ENCODE measurements around the gene CDK5RAP3. TPM values are rescaled to one million over a fixed set of nuclear protein-coding genes. Genes with fewer than 3 reads are reported as not detected.
"Not testable (repeated sequence)": the region's sequence is repeated elsewhere in the genome, so short reads cannot be mapped to it uniquely, and the experiment has no call there.

The CDK5RAP3 gene
- total and polyA plus RNA-seq, 2 donors = 125 to 684 TPM

DNA sequence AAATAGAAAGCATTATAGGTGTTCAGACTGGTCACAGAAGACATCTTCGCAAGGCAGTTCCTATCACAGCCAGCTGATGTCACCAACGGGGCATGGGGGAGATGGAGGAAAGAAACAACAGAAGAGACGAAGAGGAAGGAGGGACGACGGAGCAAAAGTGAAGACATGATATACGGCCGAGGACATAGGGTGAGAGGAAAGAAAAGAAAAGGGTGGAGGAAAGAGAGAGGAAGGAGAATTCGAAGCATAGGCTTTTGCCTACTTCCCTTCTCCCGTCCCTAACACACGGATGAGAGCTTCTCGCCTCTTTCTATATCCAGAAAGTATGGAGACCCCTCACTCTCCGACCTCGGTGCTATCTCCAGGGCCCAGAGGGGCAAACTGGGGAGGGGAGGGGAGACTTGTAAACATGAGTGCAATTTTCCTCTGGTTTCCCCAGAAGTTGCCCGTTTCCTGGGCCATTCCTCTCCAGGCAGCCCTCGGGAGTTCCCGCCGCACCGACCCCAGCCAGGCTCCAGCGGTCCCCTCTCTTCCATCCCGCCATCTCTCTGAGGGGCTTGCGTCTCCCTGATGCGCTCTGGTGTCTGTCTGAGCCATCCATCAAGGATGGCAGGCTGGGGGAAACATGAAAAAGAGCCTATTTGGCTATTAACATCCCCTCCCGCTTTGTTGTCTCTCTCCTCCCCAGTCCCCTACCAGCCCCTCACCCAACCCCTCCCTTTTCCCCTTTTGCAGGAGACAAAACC, 40.7 kb downstream of the CDK5RAP3 start:
- Histone ChIP-seq H3K4me3 (ENCODE audit: low read length in 2 of 2) (peak overlapping the region; percentile 55 to 60), H3K27ac (ENCODE audit: low read depth in 1 of 2, low read length in 1 of 2) (peak overlapping the region in 1 of 2 donors; percentile 61), H3K4me1 (ENCODE audit: control insufficient read depth in 2 of 2, insufficient read depth in 2 of 2, low read length in 2 of 2) (peaks cover 10 to 27% of the 10 kb centered on the region in 2 donors), H3K36me3 (ENCODE audit: control insufficient read depth in 2 of 2, insufficient read depth in 2 of 2, low read length in 1 of 2) (no peaks in the 10 kb centered on the region), H3K9me3 (ENCODE audit: control insufficient read depth in 2 of 2, insufficient read depth in 1 of 2, low read length in 1 of 2) (no peaks in the 10 kb centered on the region), H3K27me3 (ENCODE audit: control insufficient read depth in 2 of 2, insufficient read depth in 1 of 2, low read length in 1 of 2) (peaks cover 0 to 24% of the 10 kb centered on the region in 2 donors)
- DNase-seq (ENCODE audit: low read depth in 6 of 9, low spot score in 9 of 9) = peak in 8 of 9 donors; percentile 33 to 85 (median 60)
- 2% methylated on average over 23 of the region's 23 CpGs for WGBS

GRCh38 chr17:48012151-48012520, 41.2 kb downstream of the CDK5RAP3 start:
- under 1% methylated on average over 34 of the region's 34 CpGs for WGBS
- DNase-seq (ENCODE audit: low read depth in 6 of 9, low spot score in 9 of 9) = peak; percentile 37 to 88 (median 73)
- Histone ChIP-seq H3K4me3 (ENCODE audit: low read length in 2 of 2) (peak overlapping the region; percentile 55 to 60), H3K36me3 (ENCODE audit: control insufficient read depth in 2 of 2, insufficient read depth in 2 of 2, low read length in 1 of 2) (no peaks in the 10 kb centered on the region), H3K4me1 (ENCODE audit: control insufficient read depth in 2 of 2, insufficient read depth in 2 of 2, low read length in 2 of 2) (peaks cover 10 to 27% of the 10 kb centered on the region in 2 donors), H3K27me3 (ENCODE audit: control insufficient read depth in 2 of 2, insufficient read depth in 1 of 2, low read length in 1 of 2) (peaks cover 0 to 24% of the 10 kb centered on the region in 2 donors), H3K9me3 (ENCODE audit: control insufficient read depth in 2 of 2, insufficient read depth in 1 of 2, low read length in 1 of 2) (no peaks in the 10 kb centered on the region), H3K27ac (ENCODE audit: low read depth in 1 of 2, low read length in 1 of 2) (peak overlapping the region in 1 of 2 donors; percentile 61)

GRCh38 chr17:48012654-48013053, 41.7 kb downstream of the CDK5RAP3 start:
- no peaks in the 10 kb centered on the region for H3K9me3 ChIP-seq (ENCODE audit: control insufficient read depth in 2 of 2, insufficient read depth in 1 of 2, low read length in 1 of 2)
- H3K4me3 ChIP-seq (ENCODE audit: low read length in 2 of 2) = peak overlapping the region in 1 of 2 donors; percentile 55
- no peak overlapping the region for H3K27ac ChIP-seq (ENCODE audit: low read depth in 1 of 2, low read length in 1 of 2)
- WGBS = 55% methylated on average over 5 of the region's 5 CpGs
- peaks cover 0 to 24% of the 10 kb centered on the region in 2 donors for H3K27me3 ChIP-seq (ENCODE audit: control insufficient read depth in 2 of 2, insufficient read depth in 1 of 2, low read length in 1 of 2)
- peaks cover 10 to 28% of the 10 kb centered on the region in 2 donors for H3K4me1 ChIP-seq (ENCODE audit: control insufficient read depth in 2 of 2, insufficient read depth in 2 of 2, low read length in 2 of 2)
- DNase-seq (ENCODE audit: low read depth in 6 of 9, low spot score in 9 of 9) = no peak
- no peaks in the 10 kb centered on the region for H3K36me3 ChIP-seq (ENCODE audit: control insufficient read depth in 2 of 2, insufficient read depth in 2 of 2, low read length in 1 of 2)

DNA sequence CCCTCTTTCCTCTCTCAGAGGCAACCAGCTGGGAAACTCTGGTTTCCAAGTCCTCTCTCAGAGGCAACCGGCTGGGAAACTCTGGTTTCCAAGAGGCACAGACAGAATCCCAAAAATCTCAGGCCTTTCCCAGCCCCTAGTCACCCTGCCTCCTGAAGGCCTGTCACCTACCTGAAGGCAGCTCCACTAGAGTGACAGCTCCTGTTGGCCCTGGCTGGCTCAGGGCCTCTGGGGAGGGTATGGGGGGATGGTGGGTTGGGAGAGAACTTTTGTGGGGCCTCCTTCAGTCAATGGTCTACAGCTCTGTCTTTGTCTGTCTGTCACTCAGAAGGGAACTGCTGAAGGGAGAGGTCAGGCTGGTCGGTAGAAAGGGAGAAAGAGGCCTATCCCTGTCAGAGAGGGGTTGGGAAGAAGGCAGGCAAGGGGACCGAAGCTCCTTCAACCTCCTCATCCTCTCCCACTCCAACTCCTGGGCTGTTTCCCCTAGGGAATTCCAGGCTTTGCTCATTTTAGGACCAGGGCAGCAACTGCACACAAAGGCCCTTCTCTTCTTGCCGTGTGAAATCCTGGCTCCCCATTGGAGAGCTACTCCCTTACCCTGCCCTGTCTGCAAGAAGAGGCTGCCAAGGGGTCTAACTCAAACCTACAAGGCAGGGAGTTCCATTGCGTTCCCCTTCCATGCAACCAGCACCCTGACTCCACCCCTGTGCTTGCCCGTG, 43.1 kb downstream of the CDK5RAP3 start:
- Histone ChIP-seq H3K27ac (ENCODE audit: low read depth in 1 of 2, low read length in 1 of 2) (no peak overlapping the region), H3K36me3 (ENCODE audit: control insufficient read depth in 2 of 2, insufficient read depth in 2 of 2, low read length in 1 of 2) (no peaks in the 10 kb centered on the region), H3K27me3 (ENCODE audit: control insufficient read depth in 2 of 2, insufficient read depth in 1 of 2, low read length in 1 of 2) (peaks cover 0 to 26% of the 10 kb centered on the region in 2 donors), H3K4me3 (ENCODE audit: low read length in 2 of 2) (no peak overlapping the region), H3K4me1 (ENCODE audit: control insufficient read depth in 2 of 2, insufficient read depth in 2 of 2, low read length in 2 of 2) (peaks cover 10 to 33% of the 10 kb centered on the region in 2 donors), H3K9me3 (ENCODE audit: control insufficient read depth in 2 of 2, insufficient read depth in 1 of 2, low read length in 1 of 2) (no peaks in the 10 kb centered on the region)
- WGBS = 95% methylated on average over 6 of the region's 6 CpGs
- DNase-seq (ENCODE audit: low read depth in 6 of 9, low spot score in 9 of 9) = no peak

- DNase-seq (ENCODE audit: low read depth in 6 of 9, low spot score in 9 of 9) = no peak
- Histone ChIP-seq H3K9me3 (ENCODE audit: control insufficient read depth in 2 of 2, insufficient read depth in 1 of 2, low read length in 1 of 2) (no peaks in the 10 kb centered on the region), H3K36me3 (ENCODE audit: control insufficient read depth in 2 of 2, insufficient read depth in 2 of 2, low read length in 1 of 2) (no peaks in the 10 kb centered on the region), H3K27me3 (ENCODE audit: control insufficient read depth in 2 of 2, insufficient read depth in 1 of 2, low read length in 1 of 2) (peaks cover 0 to 31% of the 10 kb centered on the region in 2 donors), H3K4me3 (ENCODE audit: low read length in 2 of 2) (no peak overlapping the region), H3K27ac (ENCODE audit: low read depth in 1 of 2, low read length in 1 of 2) (no peak overlapping the region), H3K4me1 (ENCODE audit: control insufficient read depth in 2 of 2, insufficient read depth in 2 of 2, low read length in 2 of 2) (peaks cover 10 to 33% of the 10 kb centered on the region in 2 donors)
- WGBS = 85% methylated on average over 8 of the region's 8 CpGs
These were observed 43.7 kb downstream of the CDK5RAP3 start for GRCh38 chr17:48014595-48015111.

GRCh38 chr17:48016112-48016511, 45.2 kb downstream of the CDK5RAP3 start:
- over 99% methylated on average over 2 of the region's 2 CpGs for WGBS
- H3K36me3 ChIP-seq (ENCODE audit: control insufficient read depth in 2 of 2, insufficient read depth in 2 of 2, low read length in 1 of 2) = no peaks in the 10 kb centered on the region
- H3K4me3 ChIP-seq (ENCODE audit: low read length in 2 of 2) = no peak overlapping the region
- peaks cover 10 to 31% of the 10 kb centered on the region in 2 donors for H3K4me1 ChIP-seq (ENCODE audit: control insufficient read depth in 2 of 2, insufficient read depth in 2 of 2, low read length in 2 of 2)
- peaks cover 0 to 42% of the 10 kb centered on the region in 2 donors for H3K27me3 ChIP-seq (ENCODE audit: control insufficient read depth in 2 of 2, insufficient read depth in 1 of 2, low read length in 1 of 2)
- H3K27ac ChIP-seq (ENCODE audit: low read depth in 1 of 2, low read length in 1 of 2) = no peak overlapping the region
- no peak for DNase-seq (ENCODE audit: low read depth in 6 of 9, low spot score in 9 of 9)
- H3K9me3 ChIP-seq (ENCODE audit: control insufficient read depth in 2 of 2, insufficient read depth in 1 of 2, low read length in 1 of 2) = no peaks in the 10 kb centered on the region

DNA sequence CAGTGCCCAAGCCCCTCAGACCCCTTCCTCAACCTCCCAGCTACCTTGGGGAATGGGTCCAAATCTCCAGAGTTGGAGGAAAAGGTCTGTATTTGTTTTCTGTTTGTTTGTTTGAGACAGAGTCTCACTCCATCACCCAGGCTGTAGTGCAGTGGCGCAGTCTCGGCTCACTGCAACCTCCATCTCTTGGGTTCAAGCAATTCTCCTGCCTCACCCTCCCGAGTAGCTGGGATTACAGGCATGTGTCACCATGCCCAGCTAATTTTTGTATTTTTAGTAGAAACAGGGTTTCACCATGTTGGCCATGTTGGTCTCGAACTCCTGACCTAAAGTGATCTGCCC, 46.9 kb downstream of the CDK5RAP3 start:
- not testable (repeated sequence) for DNase-seq (ENCODE audit: low read depth in 6 of 9, low spot score in 9 of 9); H3K27ac ChIP-seq (ENCODE audit: low read depth in 1 of 2, low read length in 1 of 2); H3K9me3 ChIP-seq (ENCODE audit: control insufficient read depth in 2 of 2, insufficient read depth in 1 of 2, low read length in 1 of 2); H3K4me3 ChIP-seq (ENCODE audit: low read length in 2 of 2); H3K36me3 ChIP-seq (ENCODE audit: control insufficient read depth in 2 of 2, insufficient read depth in 2 of 2, low read length in 1 of 2)
- Histone ChIP-seq H3K27me3 (ENCODE audit: control insufficient read depth in 2 of 2, insufficient read depth in 1 of 2, low read length in 1 of 2) (peaks cover 2 to 49% of the 10 kb centered on the region in 2 donors), H3K4me1 (ENCODE audit: control insufficient read depth in 2 of 2, insufficient read depth in 2 of 2, low read length in 2 of 2) (peaks cover 0 to 16% of the 10 kb centered on the region in 2 donors)
- 90% methylated on average over 4 of the region's 4 CpGs for WGBS

- H3K4me1 ChIP-seq (ENCODE audit: control insufficient read depth in 2 of 2, insufficient read depth in 2 of 2, low read length in 2 of 2) = peaks cover 8 to 44% of the 10 kb centered on the region in 2 donors
- H3K27me3 ChIP-seq (ENCODE audit: control insufficient read depth in 2 of 2, insufficient read depth in 1 of 2, low read length in 1 of 2) = peaks cover 20 to 71% of the 10 kb centered on the region in 2 donors
- peaks cover 0 to 6% of the 10 kb centered on the region in 2 donors for H3K9me3 ChIP-seq (ENCODE audit: control insufficient read depth in 2 of 2, insufficient read depth in 1 of 2, low read length in 1 of 2)
- no peak for DNase-seq (ENCODE audit: low read depth in 6 of 9, low spot score in 9 of 9)
- WGBS = 82% methylated on average over 5 of the region's 5 CpGs
- no peak overlapping the region for H3K27ac ChIP-seq (ENCODE audit: low read depth in 1 of 2, low read length in 1 of 2)
- H3K4me3 ChIP-seq (ENCODE audit: low read length in 2 of 2) = no peak overlapping the region
- H3K36me3 ChIP-seq (ENCODE audit: control insufficient read depth in 2 of 2, insufficient read depth in 2 of 2, low read length in 1 of 2) = no peaks in the 10 kb centered on the region
These were observed 51.0 kb downstream of the CDK5RAP3 start for GRCh38 chr17:48021934-48022333.

DNA sequence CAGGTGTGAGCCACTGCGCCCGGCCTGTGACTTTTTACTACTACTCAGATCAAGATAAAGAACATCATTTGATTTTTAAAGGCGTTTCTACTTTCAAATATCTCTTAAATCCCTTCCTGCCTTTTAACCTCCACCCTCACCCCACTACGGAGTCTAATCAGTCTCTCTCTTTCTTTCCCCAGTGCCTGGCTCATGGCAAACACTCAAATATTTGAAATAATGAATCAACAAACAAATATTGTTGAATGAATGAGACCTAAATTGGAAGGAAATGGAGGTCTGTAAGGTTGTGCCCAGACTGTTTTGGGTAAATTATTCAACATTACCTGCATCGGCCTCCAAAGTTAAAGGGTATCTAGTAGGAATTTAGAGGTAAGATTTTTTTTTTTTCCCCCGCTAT, 52.0 kb downstream of the CDK5RAP3 start:
- H3K27me3 ChIP-seq (ENCODE audit: control insufficient read depth in 2 of 2, insufficient read depth in 1 of 2, low read length in 1 of 2) = peaks cover 20 to 79% of the 10 kb centered on the region in 2 donors
- DNase-seq (ENCODE audit: low read depth in 6 of 9, low spot score in 9 of 9) = no peak
- H3K36me3 ChIP-seq (ENCODE audit: control insufficient read depth in 2 of 2, insufficient read depth in 2 of 2, low read length in 1 of 2) = no peaks in the 10 kb centered on the region
- H3K4me3 ChIP-seq (ENCODE audit: low read length in 2 of 2) = no peak overlapping the region
- peaks cover 8 to 42% of the 10 kb centered on the region in 2 donors for H3K4me1 ChIP-seq (ENCODE audit: control insufficient read depth in 2 of 2, insufficient read depth in 2 of 2, low read length in 2 of 2)
- H3K27ac ChIP-seq (ENCODE audit: low read depth in 1 of 2, low read length in 1 of 2) = no peak overlapping the region
- H3K9me3 ChIP-seq (ENCODE audit: control insufficient read depth in 2 of 2, insufficient read depth in 1 of 2, low read length in 1 of 2) = peaks cover 0 to 6% of the 10 kb centered on the region in 2 donors
- 72% methylated on average over 6 of the region's 6 CpGs for WGBS

All from thymus (tissue), 11 donors.